Activated T-cell treated with anti-CD3 and anti-CD28 coated beads, Interleukin-2, amount 50 U/mL, for 1 hour (primary cell): ENCODE data around the gene PDE1C.

Experiments
- DNase-seq: peaks from one replicate; pipeline ENCODE4 v3.0.0-alpha.2; 2020

The PDE1C gene

DNA sequence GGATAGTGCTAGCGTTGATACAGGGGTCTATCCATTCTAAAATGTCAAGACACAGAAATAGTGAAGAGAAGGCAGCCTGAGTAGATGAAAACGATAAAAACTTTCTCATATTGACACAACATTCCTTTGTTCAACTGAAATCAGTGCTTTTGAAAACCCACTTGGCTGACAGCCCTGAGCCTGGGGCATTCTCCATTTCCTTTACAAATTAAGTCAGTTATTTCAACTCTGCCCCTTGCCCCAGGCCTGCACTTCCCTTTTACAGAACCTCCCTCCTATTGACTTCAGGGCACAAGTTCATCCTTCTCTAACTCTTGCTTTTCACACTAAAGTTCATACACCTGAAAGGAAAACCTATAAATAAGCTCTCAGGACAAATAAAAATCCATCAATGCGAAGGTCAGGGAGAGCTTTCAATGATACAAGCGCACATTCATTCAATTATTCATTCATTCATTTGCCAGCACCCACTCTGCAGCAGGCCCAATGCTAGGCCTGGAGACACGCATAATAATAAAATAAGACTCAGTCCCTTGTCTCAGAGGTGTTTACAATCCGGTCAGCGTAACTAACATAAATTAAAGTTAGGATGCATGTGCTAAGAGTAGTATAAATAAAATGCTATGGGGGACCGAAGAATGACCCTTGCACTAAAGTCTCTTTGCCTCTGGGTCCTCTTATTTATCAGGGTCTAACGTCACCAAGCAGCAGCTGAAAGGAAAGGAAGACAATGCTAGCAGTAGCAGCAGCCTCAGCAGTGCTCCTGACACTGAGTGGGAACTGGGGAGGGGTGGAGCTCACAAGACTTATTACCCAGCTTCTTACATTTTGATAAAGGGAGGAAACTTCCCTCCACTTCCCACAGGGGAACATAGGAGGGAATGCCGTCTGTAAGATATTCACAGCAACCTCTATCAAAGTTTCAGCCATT, 134.8 kb downstream of the PDE1C start:
- no peak for DNase-seq

DNA sequence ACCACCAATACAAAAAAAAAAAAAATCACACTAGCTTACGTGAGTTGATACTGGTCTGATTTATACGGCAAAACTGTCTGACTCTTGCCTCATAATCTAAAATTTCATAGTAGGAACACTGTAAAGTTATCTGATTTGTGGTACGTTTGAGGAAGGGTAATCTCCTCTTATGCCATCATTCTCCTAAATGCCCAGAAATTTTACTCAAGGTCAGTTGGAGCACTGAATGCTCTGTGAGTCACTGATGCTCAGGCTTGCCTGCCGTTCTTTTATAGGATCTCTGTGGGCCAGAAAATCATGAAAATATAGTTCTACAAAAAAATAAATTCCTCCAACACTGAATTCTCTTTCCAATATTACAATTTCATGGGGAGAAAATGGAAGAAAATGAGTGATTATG, 135.7 kb downstream of the PDE1C start:
- no peak for DNase-seq

DNA sequence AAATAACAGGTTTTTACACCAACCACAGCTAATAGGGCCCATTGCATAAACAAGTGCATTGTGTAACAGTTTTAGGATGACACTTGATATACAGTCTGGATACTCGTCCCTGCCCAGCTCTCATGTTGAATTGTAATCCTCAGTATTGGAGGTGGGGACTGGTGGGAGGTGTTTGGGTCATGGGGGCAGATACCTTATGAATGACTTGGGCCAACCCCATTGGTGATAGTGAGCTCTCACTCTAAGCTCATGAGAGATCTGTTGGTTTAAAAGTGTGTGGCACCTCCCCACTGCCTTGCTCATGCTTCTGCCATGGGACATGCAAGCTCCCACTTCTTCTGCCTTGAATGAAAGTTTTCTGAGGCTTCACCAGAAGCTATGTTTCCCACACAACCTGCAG, 136.7 kb downstream of the PDE1C start:
- no peak for DNase-seq

DNA sequence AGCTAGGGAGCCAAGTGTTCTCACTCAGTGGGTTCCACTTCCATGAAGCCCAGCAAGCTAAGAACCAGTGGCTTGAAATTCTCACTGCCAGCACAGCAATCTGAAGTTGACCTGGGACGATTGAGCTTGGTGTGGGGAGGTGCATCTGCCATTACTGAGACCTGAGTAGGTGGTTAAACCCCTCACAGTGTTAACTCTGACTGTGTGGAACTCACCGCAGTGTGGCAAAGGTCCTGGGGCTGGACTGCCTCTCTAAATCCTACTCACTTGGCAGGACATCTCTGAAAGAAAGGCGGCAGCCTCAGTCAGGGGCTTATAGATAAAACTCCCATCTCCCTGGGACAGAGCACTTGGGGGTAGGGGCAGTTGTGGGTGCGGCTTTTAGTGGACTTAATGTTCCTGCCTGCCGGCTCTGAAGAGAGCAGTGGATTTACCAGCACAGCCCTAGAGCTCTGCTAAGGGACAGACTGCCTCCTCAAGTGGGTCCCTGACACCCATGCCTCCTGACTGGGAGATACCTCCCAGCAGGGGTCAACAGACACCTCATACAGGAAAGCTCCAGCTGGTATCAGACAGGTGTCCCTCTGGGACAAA, 143.1 kb downstream of the PDE1C start:
- DNase-seq, result no peak

DNA sequence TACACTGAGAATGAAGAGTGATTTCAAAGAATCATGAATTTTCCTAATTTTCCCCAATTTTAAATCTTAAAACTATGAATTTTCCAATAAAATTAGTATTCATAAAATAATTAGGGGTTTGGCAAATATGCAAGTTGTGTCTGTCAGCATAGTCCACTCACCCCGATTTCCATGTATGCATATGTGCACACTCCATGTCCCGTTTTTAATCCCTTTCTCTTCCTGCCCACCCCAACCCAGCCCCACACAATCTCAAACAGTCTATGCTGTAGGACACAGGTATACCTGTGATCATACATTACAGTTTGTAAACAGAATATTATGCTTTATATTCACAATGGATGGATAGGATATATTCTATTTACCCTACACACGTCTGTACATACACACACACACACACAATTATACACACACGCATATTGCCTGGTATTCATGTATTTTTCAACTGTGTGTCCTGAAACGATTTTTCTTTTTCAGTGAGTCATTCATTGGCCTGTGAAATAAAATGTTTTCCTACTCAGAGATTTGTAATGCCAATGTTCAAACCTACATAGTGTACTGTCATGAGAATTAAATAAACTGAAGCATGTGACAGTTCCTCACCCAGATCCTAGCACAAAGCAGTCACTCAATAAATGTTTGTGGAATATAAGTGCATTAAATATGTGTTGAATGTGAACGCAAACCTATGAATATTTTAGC, 144.3 kb downstream of the PDE1C start:
- no peak for DNase-seq

DNA sequence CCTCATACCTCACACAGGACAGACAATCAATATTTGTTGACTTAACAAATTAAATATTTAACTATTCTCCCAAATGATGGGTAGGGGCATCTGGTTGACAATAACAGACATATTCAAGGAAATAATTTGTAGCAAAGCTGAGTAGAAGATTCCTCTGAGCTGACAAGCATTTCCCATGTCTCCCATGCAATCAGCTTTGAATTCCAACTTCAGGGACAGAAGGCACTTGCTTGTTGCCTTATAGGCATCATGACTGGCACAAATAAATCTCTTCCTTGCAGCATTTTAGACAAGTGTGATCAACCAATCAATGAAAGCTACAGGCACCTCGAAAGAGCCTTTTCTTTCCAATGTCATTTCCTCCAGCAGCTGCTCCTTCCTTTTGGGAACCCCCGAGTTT, 146.0 kb downstream of the PDE1C start:
- DNase-seq, result no peak

DNA sequence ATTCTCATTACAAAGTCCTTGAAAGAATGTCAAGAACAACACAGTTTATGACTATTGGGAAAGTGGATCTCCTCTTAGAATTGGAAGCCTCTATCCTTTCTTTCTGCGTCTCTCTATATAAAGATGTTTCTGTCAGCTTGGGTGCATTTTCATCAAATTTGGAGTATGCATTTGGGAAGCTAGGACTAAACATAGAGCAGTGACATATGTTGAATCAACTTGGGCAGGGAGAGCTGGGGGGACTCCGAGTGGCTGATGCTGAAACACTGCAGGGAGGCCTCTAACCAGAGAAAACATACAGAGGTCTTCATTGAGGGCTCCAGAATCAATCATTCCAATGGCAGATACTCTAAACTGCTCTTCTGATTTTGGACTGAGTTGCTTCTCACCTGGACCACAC, 147.4 kb downstream of the PDE1C start:
- no peak for DNase-seq

DNA sequence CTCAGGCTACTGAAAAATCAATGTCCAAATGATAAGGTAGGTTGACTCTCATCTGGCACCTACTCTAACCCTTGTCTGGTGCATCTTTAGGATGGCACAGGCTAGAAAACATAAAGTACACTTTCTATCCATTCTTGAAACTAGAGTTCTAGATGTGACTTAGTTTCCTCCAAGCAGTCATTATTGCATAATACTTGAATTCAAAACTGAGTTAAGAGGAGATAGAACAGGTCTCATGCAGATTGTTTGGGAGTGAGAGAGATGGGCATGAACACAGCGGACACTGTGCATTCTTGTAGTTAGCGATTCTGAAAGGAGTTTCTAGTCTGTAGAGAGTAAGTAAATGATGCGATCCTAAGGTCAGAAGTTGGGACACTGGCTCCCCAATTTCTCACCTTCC, 149.2 kb downstream of the PDE1C start:
- no peak for DNase-seq

DNA sequence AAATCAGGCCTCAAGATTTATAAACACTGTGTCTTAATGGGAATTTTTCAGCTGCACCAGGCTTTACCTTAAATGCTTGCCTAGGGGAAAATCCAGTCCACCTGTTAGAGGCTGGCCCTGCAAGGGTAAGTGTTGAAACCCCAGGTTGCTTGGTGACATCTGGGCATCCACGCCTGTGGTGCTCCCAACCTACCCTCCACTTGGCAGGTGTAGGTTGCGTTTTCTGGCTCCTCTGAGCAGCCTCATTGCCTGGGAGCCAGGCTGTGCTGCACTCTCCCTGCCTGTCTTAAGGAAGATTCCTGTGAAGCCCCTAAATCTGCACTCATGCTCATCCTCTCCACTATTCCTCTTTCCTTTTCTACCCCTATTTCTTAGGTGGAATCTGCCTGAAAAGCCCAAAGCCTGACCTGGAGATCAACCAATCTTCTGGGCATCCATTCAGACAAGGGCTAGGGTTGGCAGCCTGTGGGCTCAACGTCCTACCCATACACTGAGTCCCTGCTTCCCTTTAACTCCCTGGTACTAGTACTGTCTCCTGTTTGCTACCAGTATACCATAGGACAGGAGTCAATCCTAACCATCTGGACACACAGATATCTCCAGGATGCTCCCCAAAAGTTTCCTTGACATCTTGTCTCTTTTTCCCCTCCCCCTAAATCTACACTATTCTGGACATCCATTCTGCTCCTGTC, 150.4 kb downstream of the PDE1C start:
- DNase-seq, result no peak

DNA sequence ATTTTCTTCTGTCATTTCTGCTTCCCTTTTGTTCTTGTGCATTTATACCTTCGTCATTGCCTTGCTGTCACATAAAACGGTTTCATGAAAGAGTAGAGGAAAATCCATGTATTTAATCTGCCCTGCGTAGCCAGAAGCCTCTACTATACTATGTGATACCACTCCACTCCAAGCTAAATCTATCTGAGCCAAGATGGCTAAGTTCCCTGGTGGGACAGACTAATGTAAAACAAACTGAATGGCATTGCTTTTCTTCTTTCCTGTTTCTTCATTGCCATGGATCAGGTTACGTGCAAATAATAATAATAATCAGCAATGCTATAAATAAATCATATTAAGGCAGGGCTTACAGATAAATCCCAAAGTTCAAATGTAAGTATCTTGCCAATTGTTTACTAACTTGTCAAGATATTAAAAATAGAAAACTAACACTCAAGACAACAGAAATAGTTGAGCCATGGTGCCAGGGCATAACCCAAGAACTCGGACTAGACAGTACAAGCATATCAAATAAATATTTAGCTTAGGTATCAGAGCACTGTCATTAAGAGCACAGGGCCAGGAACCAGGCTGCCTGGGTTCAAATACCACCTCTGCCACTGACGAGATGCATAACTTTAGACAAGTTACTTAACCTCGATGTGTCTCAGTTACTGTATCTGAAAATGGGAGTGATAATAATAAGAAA, 151.4 kb downstream of the PDE1C start:
- DNase-seq, result no peak

DNA sequence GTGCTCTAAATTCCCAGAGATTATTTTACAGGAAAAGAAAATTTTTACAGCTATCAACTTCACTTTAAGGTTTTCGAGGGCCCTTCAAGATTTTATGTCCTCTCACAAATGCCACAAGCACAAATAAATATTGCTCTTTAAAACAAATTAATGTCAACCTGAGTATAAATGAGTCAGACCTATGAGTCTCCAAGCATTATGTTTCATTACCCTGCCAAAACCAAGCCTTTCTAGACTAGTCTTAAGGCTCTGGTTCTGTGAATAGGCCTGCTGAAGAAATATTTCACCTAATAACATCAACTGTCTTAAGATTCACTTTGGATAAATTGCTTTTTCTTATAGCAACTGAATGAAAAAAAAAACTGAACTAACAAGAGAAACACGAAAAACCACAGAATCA, 153.0 kb downstream of the PDE1C start:
- no peak for DNase-seq

DNA sequence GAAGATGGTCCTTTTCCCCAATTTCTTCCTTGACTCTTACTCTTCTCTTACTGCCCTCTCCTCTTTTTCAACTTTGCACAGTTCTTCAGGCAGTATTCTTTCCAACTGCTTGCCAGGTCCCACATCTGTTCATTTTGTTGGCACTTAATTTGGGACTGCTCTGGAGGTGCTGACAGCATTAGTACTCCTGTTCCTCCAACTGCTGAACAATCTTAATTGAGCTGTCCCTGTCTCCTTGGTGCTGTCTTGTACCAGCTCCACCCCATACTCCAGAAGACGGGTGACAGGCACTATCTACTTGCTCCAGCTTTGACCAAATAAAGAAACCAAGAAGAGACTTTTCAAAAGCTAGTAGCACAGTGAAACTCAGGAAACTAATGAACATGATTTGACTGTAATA, 160.0 kb downstream of the PDE1C start:
- no peak for DNase-seq

DNA sequence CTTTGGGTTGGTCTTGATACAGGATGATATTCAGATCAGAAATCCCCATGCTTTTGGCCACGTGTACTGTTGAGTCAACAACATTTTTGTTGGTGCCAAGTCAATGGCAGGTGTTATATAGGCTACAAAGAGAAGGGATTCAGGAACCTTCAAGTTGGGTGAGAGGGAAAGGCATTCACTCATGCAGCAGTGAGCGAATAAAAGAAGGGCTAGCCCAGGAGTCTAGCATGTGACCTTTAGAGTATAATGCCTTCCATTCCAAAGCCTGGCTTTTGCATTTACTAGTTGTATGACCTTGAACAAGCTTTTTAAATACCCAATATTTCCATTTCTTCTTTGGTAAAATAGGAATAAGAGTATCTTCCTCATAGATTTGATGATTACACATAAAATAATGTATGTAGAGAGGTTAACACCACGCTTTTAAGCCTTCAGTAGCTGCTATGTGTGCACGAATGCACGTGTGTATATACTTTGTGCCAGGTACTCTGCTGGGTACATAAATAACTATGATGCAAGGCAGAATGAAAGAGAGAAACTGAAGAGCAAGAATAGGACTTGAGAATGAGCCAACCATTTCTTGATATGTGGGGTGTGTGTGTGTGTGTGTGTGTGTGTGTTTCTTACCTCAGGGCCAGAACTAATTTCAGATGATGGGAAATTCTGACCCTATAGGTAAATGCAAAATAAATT, 163.6 kb downstream of the PDE1C start:
- DNase-seq, result no peak

DNA sequence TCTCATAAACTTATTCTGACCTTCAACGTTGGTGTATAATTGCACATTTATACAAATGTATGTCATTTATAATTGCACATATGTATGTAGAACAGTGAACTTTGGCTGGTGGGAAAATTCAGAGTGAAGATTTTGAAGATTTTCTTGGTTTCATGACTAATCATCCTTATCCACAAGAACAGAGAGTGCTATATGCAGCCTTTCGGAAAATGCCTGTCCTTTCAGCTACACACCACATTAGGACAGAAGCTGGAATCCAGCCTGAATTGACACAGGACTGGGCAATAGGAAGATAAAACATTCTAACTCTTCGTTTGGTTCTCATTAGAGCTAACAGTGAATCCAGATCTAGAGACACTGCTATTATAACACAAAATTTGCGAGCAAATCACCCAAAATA, 166.2 kb downstream of the PDE1C start:
- DNase-seq, result no peak

DNA sequence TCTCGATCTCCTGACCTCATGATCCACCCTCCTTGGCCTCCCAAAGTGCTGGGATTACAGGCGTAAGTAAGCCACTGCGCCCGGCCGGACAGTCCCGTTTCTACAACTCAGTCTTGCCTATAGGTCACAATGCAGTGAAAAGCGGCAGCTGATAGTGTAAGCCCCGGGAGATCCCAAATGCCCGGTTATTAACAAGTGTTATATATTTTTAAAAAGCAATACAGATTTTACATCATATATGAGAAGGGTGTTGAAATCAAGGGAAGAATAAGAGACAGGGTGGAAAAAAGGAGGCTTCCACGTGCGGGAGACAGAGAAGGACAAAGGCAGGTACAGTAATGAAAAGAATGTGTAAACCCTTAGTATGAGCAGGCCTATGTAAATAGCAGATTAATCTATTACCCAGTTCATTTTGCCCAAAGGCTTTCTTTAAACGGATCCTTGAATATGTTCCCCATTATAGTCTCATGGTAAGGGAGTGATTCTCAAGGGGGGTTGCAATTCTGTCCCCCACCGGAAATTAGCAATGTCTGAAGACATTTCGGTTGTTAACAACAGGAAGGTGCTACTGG, 170.8 kb downstream of the PDE1C start:
- DNase-seq, result no peak

DNA sequence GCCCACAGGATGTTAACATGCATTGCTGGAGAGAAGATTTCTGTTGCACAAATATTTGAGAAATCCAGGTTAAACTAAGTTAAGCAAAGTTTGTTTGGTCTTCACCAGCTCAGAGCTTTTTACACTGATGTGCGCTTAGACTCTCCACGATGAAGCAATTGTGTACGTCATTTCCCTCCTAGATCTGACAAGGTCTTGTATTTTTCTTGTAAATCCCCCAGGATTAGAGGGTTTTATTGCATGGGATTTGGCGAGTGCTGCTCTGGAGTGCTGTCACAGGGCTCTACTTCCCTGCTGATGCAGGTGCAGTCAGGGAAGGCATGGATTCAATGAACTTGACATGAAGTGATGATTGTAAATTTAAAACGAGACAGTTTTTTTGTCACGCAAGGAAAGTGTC, 173.3 kb downstream of the PDE1C start:
- DNase-seq, result no peak

DNA sequence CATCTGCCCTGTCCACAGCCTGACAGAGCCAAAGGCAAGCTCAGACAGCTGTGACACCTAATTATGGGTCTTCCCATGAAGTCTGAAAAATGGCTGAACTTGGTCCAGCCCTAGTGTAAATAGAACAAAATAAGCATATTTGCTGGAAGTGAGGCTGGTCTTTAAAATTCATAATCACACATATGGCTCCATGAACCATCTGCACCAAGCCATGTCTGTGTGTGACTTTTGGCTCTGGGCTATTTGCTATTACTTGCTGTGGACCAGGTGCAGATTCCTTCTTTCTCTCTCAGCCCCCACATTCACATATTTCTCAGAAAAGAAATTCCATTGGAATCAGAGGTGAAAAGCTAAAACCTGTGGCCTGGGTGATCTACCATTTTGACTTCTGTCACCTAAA, 175.9 kb downstream of the PDE1C start:
- DNase-seq, result no peak

DNA sequence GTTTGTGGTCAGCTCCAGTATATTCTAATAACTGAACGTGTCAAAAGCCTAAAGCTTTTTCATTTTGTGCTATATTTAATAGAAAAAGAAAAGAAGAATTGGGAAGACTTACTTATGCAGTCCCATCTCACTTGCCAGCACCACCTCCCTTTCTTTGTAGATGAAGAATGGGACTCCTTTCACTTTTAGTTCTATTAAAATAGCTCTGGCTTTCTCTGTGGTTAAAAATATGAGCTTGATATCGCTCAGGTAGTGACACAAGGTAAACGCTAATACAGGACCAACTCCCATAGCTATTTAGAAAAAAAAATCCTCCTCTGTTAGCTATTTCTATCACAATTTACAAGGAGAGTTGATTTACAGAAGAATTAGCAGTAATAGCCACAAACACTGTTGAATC, 176.8 kb downstream of the PDE1C start:
- DNase-seq, result no peak

DNA sequence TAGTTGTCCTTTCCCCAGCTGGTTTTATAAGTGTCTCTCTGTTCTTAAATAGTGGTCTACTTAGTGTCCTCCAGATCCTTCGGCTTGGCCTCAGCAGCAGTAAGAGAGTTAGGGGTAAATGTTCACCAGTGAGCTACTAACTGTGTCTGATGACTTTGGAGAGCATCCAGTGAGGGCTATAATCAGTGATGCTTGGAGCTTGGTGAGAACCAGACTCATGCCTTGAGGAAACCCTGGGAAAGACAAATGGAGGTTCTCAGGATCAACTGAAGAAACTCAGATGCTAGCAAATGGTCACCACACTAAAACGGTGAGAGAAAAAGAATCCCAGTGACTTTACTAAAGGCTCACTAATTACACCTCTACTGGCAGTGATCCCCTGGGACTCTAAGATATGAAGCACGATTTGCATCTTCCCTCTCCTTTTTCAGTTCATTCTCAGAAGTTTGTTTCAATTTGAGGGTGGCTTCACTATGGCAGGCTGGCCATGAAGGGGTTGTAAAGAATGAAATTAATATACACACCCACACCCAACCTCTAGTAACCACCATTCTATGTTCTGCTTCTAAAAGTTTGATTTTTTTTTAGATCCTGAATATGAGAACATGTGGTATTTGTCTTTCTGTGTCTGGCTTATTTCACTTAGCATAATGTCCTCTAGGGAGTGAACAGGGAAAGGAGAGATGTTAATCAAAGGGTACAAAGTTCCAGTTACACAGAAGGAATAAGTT, 177.9 kb downstream of the PDE1C start:
- no peak for DNase-seq

DNA sequence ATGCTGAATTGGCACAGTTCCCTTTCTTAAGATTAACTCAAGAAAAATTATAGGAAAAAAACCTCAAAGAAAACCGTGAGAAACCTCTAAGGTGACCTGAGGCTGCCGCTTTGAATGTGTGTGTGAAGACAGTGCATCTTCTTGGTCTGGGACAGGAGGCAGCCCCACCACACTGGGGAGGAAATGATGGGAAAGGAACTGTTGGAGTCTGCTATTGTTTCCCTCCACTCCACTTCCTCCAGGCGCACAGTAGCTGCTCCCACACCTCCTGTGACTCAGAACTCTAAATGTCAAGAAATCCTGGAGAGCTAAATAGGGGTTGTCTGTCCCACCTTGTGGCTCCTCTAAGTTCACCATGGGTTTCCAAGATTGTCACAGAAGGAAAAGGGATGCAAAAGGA, 179.4 kb downstream of the PDE1C start:
- no peak for DNase-seq

DNA sequence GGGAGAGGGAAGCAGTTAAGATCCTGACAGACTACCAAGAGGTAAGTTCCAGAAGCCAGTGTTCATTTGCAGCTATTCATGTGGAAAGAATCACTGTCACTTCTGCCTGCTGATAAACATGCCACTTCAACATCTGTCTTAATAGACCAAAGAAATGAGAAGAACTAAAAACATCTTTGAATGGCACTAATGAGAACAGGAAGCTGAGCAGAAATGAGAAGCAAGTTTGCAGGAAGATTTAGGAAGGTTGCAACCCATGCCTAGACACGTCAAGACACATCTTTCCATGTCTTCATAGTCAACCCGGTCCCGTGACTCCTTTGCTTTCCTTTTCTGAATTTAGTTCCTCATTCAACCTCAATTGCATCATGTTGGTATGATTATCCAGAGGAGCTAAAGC, 180.0 kb downstream of the PDE1C start:
- no peak for DNase-seq
